ENCODE results near the gene NR1I3. TPM values are rescaled to one million over a fixed set of nuclear protein-coding genes. Genes with fewer than 3 reads are reported as not detected.

Gene NR1I3
- total RNA-seq, 2 experiments from 2014 or later = not detected

- no peaks in the 10 kb centered on the region for H3K36me3 ChIP-seq (ENCODE audit: insufficient read depth, low read length)
- ChIA-PET POLR2A (interaction anchor here (0.6 kb wide), 1 partner anchor 10 kb away, joined by 4 read pairs; no protein-coding TSS in a partner anchor), CTCF (ENCODE audit: unreplicated experiment) (no interaction called here)
- DNase-seq (ENCODE audit: low spot score) = no peak
- no peak overlapping the region for H3K27ac ChIP-seq (ENCODE audit: low read depth, low read length, poor library complexity, severe bottlenecking)
- H3K4me2 ChIP-seq (ENCODE audit: low read length) = no peak overlapping the region
- H3K79me2 ChIP-seq (ENCODE audit: insufficient read depth, low read depth, low read length) = no peaks in the 10 kb centered on the region
- no peaks in the 10 kb centered on the region for H3K4me1 ChIP-seq (ENCODE audit: insufficient read depth, low read length, poor library complexity, severe bottlenecking)
- no peak overlapping the region for H3K4me3 ChIP-seq (ENCODE audit: low read depth, low read length, poor library complexity, severe bottlenecking)
- TF ChIP-seq EZH2phosphoT487 (IDR thresholded peaks at IDR 0.05; ENCODE audit: borderline replicate concordance, low read depth, low read length) = no peak
- TF ChIP-seq CTCF (conservative IDR thresholded peaks at IDR 0.05; ENCODE audit: low read length) = no peak
- no peak overlapping the region for H2AFZ ChIP-seq (ENCODE audit: low read length)
- no peaks in the 10 kb centered on the region for H3K9me3 ChIP-seq (ENCODE audit: low read length)
- no TSS peak for BruUV-seq (replicated peaks)
- H3K9me2 ChIP-seq (ENCODE audit: insufficient read depth, low read length) = no peaks in the 10 kb centered on the region
- intact Hi-C loops (cut with micrococcal nuclease; ENCODE audit: unreplicated experiment) = no loop called here
- no peaks in the 10 kb centered on the region for H4K20me1 ChIP-seq (ENCODE audit: insufficient read depth, low read length)
These were observed 1.8 kb downstream of the NR1I3 start for GRCh38 chr1:161235957-161236775.

GRCh38 chr1:161233102-161233501 is 4.9 kb downstream of the NR1I3 start:
- no peaks in the 10 kb centered on the region for H3K9me2 ChIP-seq (ENCODE audit: insufficient read depth, low read length)
- CTCF ChIA-PET (ENCODE audit: unreplicated experiment) = no interaction called here
- no peak for DNase-seq (ENCODE audit: low spot score)
- H3K9me3 ChIP-seq (ENCODE audit: low read length) = no peaks in the 10 kb centered on the region
- H3K79me2 ChIP-seq (ENCODE audit: insufficient read depth, low read depth, low read length) = no peaks in the 10 kb centered on the region
- TF ChIP-seq CTCF (conservative IDR thresholded peaks at IDR 0.05; ENCODE audit: low read length) = no peak
- TF ChIP-seq EZH2phosphoT487 (IDR thresholded peaks at IDR 0.05; ENCODE audit: borderline replicate concordance, low read depth, low read length) = no peak
- H3K36me3 ChIP-seq (ENCODE audit: insufficient read depth, low read length) = peaks cover 19% of the 10 kb centered on the region
- no peaks in the 10 kb centered on the region for H3K4me1 ChIP-seq (ENCODE audit: insufficient read depth, low read length, poor library complexity, severe bottlenecking)
- H3K4me3 ChIP-seq (ENCODE audit: low read depth, low read length, poor library complexity, severe bottlenecking) = no peak overlapping the region
- H2AFZ ChIP-seq (ENCODE audit: low read length) = no peak overlapping the region
- H3K27ac ChIP-seq (ENCODE audit: low read depth, low read length, poor library complexity, severe bottlenecking) = no peak overlapping the region
- H4K20me1 ChIP-seq (ENCODE audit: insufficient read depth, low read length) = no peaks in the 10 kb centered on the region
- POLR2A ChIA-PET = no interaction called here
- BruUV-seq (replicated peaks) = no TSS peak
- intact Hi-C loops (cut with micrococcal nuclease; ENCODE audit: unreplicated experiment) = no loop called here
- no peak overlapping the region for H3K4me2 ChIP-seq (ENCODE audit: low read length)

GRCh38 chr1:161230762-161231161 is 7.2 kb downstream of the NR1I3 start:
- H3K4me2 ChIP-seq (ENCODE audit: low read length) = no peak overlapping the region
- no peak for DNase-seq (ENCODE audit: low spot score)
- no peak for TF ChIP-seq CTCF (conservative IDR thresholded peaks at IDR 0.05; ENCODE audit: low read length)
- no peak for TF ChIP-seq EZH2phosphoT487 (IDR thresholded peaks at IDR 0.05; ENCODE audit: borderline replicate concordance, low read depth, low read length)
- H4K20me1 ChIP-seq (ENCODE audit: insufficient read depth, low read length) = no peaks in the 10 kb centered on the region
- BruUV-seq (replicated peaks) = no TSS peak
- no peaks in the 10 kb centered on the region for H3K9me2 ChIP-seq (ENCODE audit: insufficient read depth, low read length)
- H3K36me3 ChIP-seq (ENCODE audit: insufficient read depth, low read length) = peaks cover 24% of the 10 kb centered on the region
- ChIA-PET POLR2A (no interaction called here), CTCF (ENCODE audit: unreplicated experiment) (no interaction called here)
- no peaks in the 10 kb centered on the region for H3K79me2 ChIP-seq (ENCODE audit: insufficient read depth, low read depth, low read length)
- peaks cover 17% of the 10 kb centered on the region for H3K4me1 ChIP-seq (ENCODE audit: insufficient read depth, low read length, poor library complexity, severe bottlenecking)
- no peak overlapping the region for H3K27ac ChIP-seq (ENCODE audit: low read depth, low read length, poor library complexity, severe bottlenecking)
- no peak overlapping the region for H2AFZ ChIP-seq (ENCODE audit: low read length)
- H3K4me3 ChIP-seq (ENCODE audit: low read depth, low read length, poor library complexity, severe bottlenecking) = no peak overlapping the region
- no peaks in the 10 kb centered on the region for H3K9me3 ChIP-seq (ENCODE audit: low read length)
- intact Hi-C loops (cut with micrococcal nuclease; ENCODE audit: unreplicated experiment) = no loop called here
